ENCODE results near the gene TWSG1.

DNA sequence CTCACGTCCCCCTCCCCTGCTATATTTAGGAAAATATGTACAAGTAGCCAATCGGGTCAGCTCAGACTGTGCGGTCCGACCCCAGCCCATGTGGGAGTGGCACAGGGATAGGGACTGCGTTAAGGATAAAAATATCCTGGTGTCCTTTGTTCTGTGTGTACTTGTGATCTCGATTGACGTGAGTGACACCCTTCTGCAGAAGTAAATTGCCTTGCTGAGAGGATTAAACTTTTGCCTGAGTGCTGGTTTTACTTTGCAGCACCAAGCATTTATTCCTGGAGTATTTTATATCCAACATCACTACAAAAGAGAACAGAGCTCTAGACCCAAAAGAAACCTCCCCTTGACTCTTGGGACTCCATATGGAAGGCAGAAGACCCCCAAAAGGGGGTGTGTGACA lies 112.8 kb downstream of the TWSG1 start:
- TF ChIP-seq, protein P1, sequence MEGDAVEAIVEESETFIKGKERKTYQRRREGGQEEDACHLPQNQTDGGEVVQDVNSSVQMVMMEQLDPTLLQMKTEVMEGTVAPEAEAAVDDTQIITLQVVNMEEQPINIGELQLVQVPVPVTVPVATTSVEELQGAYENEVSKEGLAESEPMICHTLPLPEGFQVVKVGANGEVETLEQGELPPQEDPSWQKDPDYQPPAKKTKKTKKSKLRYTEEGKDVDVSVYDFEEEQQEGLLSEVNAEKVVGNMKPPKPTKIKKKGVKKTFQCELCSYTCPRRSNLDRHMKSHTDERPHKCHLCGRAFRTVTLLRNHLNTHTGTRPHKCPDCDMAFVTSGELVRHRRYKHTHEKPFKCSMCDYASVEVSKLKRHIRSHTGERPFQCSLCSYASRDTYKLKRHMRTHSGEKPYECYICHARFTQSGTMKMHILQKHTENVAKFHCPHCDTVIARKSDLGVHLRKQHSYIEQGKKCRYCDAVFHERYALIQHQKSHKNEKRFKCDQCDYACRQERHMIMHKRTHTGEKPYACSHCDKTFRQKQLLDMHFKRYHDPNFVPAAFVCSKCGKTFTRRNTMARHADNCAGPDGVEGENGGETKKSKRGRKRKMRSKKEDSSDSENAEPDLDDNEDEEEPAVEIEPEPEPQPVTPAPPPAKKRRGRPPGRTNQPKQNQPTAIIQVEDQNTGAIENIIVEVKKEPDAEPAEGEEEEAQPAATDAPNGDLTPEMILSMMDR (IDR thresholded peaks at IDR 0.05), result no peak
- TF ChIP-seq POLR2A (IDR thresholded peaks at IDR 0.05), result no peak

Data from gastroesophageal sphincter (tissue), 3 donors.